GM18858 (cell line): ENCODE results near the gene CTU2.
A peak's percentile ranks its signal among the peaks of the same experiment; 100 is the strongest.

Source experiments
- ATAC-seq: cut with Tn5 transposase; IDR thresholded peaks from one replicate; pipeline ENCODE4 v1.9.1; 2021; ENCODE audit not compliant: unreplicated experiment

Gene CTU2

DNA sequence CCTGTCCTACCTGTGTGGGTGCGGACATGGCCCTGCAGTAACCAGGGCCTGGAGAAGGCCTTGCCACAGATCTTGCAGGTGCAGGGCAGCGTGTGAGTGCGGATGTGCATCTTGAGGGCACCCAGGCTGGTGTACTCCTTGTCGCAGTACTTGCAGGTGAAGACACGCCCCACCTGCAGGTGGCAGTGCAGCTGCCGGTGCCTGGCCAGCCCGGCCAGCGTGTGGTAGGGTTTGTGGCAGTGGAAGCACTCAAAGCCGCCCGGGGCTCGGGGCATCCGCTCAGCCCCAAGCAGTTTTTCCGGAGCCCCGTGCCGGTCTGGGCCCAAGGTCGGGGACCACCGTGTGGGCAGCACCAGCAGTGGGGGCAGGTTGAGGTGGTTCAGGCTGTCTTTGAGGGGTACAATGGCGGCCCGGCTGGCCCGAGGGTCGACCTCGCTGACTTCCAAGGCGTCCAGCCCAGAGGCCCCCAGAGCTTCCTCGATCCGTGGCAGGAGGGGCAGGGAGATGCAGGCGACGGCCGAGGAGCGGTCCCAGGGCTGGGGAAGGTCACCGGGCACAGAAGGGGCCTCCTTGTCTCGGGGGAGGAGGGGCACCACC is 25.1 kb upstream of the CTU2 start:
- ATAC-seq, result no peak

DNA sequence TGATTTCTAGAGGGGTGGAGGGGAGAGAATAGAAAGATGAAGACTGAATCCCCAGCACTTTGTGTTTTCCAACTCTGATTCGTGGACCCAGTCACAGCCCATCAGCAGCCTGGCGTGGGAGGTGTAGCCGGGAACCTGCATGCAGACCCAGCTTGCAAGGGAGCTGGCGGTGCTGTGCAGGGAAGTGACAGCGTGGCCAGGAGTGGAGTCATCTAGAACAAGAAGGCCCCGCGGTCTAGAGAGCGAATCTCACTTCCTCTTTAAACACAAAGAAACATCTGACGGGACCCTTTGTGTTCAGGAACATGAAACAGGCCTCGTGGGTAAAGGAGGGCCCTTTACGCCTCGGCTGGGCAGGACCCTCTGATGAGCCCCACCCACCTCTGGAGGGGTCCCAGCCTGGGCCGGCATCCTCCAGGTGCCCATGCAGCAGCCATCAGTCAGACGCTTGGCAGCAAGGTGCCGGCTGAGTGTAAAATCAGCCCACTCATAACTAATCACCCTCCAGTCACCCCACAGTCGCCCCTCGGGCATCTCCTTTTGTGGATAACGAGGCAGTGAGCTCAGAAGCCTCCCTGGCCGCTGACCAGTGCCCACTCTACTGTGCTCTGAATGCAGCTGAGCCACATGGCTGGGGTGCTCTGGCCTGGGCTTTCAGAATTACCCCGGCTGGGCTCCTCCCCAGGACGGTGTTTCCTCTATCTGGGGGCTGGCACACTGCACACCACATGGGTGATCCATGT is 24.4 kb upstream of the CTU2 start:
- peak; percentile 66 for ATAC-seq

DNA sequence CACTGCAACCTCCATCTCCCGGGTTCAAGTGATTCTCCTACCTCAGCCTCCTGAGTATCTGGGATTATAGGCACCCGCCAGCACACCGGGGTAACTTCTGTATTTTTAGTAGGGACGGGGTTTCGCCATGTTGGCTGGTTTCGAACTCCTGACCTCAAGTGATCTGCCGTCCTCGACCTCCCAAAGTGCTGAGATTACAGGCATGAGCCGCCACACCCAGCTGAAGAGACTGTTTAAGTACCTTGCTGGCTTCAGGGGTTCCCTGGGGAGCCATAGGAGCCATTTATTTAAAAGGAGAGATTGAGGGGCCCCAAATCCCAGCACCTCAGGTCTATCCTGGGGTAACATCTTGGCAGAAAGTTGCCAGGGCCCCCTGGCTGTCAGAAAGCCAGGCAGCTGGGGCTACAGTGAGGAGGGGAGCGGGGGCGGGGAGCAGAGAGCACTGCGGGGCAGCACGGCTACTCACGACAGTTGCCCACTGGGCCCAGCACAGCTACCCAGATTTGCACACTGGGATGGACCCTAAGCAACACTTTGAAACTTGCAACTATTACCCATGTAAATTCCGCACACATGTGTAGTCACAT is 21.6 kb upstream of the CTU2 start:
- no peak for ATAC-seq

DNA sequence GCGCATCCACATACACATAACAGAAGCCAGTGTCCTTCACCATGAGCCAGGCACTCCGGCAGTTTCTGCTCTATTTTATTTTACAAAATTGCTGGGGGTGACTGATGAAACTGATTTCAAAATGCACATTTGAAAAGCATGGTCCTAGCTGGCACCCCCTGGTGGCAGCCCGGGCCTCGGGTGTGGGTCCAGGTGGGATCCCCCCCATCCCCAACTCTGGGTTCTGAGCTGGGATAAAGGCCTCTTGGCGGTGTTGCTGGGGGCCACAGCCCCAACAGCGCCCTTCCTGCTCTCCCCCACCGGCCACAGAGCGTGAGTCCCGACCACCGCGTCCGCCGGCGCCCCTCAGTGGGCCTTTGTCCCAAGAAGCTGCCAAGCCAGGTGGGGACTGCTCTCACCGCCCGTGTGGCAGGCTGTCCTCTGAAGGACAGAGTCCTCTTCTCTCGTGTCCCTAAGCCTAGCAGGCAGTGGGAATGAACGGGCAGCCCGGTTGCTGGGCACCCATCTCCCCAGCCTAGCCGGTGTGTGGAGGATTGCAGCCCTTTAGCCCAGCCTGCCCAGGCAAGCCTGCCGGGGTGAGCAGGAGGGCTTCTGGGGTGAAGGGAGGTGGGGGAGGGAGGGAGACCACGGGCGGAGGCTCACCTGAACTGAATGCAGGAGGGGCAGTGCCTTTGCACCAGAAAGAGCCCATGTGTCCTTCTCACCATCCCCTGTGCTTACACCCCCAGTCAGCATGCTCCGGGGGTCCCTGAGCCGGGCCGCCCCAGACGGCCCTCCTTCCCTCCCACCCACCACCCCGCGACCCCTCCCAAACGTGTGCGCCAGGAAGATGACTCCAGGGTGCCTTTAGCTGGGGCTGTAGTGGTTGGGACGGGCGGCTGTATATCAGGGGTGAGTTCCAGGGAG is 20.9 kb upstream of the CTU2 start:
- no peak for ATAC-seq

DNA sequence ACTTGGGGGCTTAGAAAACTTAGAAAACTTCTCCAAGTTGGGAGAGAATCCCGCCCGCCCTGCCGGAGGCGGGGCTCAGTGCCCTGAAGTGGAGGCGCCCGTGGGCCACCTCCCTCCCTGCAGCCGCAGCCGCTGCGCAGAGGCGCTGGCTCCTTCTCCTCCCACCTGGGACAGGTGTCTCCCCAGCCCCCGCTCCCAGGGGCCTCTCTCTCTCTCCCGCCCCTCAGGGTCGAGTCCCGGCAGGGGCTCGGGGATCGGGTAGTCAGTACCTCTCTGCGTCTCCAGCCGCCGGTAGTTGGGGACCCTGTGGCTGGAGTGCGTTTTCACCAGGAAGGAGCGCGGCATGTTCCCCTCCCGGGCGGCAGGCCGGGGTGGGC is 20.3 kb upstream of the CTU2 start:
- ATAC-seq, result peak; percentile 4

DNA sequence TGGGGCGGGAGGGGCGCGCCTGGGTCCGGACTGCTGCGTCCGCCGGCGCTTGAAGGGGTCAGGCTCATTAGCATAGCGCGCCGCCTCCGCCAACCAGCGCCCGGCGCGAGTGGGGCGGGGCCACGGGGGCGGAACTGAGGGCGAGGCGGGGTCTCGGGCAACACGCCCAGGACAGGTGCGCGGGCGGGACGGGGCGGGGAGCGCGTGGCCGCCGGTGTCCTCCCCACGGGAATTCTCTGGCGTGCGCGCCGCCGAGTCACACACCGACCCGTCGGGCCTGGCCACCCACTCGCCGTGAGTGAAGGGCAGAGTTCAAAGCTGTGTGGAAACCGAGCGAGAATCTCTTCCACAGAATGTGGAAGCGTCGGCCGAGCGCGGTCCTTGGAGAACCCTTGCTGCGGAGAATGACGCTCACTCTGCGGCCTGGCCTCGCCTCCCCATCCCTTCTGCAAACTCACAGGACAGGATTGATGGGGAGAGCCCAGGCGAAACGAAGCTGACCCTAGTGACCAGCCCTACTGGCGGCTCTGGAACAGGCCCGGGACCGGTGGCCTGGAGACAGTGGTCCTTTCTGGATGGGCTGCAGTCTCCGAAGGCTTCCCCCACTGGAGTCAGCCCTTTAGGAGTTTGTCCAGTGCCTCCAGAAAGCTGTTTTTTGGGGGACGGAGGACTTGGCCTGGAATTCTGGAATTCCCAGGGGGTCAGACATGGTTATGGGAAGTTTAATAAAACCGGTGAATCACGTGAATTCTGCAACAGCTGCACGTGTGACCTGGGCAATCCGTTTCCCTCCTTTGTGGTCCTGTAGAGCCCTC is 19.7 kb upstream of the CTU2 start, which contains the start of gene SNAI3:
TSS of gene SNAI3 (minus strand) at position 69 of the 815 bp plus-strand sequence. CDS start 101 bp downstream, outside the sequence.
- ATAC-seq, result peak; percentile 38

DNA sequence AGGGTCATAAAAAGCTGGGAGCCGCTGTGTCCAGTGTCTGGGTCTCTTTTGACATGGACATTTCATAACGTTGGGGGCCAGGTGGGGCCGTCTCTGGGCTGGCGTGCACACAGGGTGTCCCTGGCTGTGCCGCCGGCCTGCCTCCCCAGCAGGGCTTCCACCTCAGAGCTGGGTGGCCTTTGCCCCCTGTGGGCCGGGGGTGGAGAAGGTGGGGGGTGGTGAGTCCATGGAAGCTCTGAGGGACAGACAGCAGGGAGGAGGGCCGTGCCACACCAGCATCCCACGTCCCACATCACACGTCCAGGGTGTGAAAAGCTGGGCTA is 19.1 kb upstream of the CTU2 start:
- ATAC-seq, result no peak

DNA sequence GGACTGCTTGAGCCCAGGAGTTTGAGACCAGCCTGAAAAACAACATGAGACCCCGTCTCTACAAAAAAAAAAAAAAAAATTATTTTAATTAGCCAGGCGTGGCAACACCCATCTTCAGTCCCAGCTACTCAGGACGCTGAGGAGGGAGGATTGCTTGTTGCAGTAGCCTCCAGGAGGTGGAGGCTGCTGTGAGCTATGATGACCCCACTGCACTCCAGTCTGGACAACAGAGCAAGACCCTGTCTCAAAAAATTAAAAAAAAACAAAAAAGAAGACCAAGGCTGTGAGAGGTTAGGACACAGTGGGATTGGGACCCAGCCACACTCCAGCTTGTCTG is 18.7 kb upstream of the CTU2 start:
- ATAC-seq, result no peak

DNA sequence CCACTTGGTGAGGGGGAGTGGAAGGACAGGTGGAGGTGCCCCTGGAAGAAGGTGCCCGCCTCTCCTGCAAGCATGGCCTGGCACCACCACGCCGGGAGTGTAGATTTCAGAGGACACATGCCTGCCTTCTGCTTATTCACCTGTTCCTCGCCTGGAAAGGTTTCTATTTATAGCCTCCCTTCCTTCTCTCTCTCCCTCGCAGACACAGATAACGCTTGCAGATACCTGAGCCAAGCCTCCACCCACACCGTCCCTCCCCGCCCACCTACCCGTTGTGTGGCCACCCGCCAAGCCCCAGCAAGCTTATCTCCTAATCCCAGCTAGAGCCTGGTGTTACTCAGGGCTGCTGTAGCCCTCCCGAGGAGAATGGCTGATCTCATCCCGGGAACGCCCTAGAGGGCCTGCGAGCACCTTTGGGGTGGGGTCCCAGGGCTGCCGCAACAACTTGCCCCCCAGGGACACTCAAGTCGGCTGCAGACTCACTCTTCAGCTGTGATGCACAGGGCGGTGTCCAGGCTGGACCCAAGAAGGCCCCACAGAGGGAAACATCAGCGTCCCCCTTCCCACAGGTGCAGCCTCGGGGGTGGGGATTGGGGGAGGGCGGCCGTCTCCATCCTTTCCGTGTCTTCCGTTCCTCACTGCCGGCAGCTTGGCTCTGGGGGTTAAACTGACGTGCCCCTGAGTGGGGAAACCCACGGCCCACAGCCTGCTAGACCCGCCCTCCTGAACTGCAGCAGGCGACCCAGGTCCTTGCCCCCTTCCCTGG is 18.1 kb upstream of the CTU2 start:
- ATAC-seq, result no peak

DNA sequence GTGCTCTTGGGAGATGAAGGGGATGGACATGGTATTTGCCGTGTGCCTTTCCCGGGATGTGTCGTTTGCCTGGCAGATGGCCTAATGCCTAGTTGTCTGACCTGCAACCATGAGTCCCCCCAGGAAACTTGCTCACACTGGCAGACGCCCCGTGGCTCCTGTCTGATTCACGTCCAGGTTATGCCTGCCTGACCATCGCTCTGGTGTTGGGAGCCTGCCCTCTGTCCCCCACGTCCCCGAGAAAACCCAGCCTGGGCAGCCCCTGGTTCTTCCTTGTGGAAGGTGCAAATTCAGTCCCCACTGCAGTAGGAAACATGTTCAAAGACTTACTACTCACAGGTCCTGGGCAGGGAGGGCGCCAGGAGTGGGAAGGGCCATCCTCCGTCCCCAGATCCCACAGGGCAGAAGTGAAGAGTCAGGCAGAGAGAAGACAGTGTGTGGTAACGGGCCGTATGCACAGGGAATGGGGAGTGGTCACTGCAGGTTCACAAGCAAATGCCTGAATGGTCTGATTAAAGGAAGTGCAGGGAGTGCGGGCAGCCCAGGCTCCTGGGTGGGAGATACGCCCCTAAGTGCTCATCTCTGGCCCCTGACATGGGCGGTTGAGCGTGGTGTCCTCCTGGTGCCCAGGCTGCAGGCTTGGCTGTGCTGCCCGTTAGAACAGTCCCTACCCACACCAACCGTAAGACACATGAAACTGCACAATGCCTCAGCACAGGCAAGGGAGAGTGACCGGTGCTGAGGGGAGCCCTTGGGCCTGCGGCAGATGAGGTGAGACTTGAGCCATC is 15.8 kb upstream of the CTU2 start:
- ATAC-seq, result no peak

DNA sequence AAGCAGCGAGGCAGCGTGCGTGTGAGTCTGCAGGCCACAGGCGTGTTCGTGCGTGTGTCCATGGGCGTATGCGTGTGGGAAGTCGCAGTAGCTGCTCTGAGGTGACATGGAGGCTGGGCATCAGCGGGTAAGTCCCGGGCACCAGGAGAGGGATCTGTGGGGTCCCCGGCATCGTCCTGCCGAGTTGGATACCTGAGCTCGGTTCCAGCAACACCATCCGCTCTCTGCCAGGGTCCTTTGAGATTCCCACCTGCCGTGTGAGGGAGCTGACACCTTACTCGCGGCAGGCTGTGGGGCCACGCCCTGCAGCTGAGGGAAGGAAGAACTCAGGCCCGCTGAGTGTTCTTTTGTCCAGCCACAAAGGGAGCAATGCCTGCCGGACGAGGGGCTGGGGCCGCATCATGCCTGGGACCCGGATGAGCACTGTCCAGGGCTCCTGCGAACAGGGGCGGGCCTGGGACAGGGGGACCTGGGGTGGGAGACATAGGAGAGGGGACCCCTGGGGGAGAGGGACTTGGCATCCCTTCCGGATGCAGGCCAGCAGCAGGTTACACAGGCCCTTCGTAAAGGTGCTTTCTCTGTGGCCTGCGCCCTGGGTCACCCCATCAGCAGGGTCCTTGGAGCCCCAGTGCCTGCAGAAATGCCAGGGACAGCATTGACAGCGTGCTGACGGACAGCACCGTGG is 15.0 kb upstream of the CTU2 start:
- no peak for ATAC-seq

DNA sequence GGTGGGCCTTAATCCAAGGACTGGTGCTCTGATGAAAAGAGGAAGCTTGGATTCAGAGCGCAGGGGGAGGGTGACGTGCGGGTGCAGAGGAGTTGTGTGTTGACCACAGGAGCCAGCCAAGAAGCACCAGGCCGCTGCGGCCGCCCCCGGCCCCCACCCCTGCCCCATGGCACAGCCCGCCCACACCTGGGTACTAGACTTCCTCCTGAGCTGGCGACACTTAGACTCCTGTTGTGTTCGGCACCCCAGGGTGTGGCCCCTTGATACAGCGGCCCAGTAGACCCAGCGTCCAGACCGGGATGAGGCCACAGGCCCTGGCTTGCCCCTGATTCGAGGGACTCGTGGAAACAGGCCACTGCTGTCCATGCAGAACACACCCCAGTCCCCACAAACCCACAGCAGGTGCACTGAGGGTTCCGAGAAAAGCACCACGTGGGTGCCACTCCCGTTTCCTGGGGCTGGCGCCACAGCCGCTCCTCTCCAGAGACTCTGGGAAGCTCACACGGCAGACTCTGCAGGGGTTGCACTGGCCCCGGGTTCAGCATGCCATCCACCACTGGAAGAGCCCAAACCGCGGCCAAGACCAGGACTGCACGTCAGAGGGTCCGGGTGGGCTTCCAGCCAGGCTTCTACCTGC is 14.3 kb upstream of the CTU2 start:
- no peak for ATAC-seq

DNA sequence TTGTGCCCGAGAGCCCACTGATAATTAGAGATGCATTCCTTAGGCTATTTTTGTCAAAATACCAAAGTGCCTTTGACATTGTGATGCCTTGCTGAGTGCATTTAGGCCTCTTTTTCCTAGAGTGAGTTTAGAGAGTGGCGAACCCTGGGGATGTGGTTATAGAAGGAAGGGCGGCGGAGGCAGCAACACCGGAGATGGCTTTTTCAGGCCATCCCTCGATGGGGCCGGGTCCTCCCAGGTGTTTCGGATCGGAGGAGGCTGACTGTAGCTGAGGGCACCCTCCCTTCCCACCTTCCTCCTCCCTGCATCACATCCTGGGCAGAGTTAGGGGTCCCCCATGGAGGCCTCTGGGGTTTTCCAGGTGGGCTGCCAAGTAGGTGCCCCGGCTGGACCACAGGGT is 13.4 kb upstream of the CTU2 start:
- ATAC-seq, result no peak

DNA sequence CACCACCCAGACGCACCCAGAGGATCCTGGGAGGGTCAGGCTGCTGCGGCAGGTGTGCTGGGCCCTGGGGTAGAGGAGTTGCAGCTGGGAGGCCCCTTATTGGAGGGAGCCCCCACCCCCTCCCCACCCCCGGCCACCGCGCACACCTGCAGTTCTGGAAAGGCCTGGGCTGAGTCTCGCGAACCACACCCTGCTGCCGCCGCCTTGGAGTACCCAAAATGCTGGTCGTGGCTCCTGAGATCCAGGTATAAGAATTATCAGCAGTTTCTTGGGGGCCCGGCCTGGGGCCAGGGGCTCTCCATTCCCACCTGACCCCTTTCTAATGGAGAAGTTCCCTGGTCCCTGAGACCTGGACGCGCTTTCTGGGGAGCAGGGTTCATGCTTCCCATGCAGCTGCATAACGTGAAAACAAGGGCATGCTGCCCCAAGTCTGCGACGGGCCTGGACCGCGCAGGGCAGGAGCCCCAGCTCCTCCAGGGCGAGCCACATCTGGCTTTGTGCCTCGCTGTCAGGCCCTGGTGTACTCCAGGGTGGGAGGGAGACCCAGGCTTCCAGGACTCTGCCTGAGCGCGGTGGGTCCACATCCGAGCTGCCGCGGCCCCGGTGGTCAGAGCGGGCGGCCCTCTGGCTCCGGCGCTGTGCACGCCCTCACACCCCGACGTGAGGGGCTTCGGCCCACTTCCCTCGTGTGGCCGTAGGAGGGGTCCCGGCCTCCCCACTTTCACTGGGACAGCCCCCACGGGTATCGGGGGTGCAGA is 12.7 kb upstream of the CTU2 start:
- ATAC-seq, result no peak

DNA sequence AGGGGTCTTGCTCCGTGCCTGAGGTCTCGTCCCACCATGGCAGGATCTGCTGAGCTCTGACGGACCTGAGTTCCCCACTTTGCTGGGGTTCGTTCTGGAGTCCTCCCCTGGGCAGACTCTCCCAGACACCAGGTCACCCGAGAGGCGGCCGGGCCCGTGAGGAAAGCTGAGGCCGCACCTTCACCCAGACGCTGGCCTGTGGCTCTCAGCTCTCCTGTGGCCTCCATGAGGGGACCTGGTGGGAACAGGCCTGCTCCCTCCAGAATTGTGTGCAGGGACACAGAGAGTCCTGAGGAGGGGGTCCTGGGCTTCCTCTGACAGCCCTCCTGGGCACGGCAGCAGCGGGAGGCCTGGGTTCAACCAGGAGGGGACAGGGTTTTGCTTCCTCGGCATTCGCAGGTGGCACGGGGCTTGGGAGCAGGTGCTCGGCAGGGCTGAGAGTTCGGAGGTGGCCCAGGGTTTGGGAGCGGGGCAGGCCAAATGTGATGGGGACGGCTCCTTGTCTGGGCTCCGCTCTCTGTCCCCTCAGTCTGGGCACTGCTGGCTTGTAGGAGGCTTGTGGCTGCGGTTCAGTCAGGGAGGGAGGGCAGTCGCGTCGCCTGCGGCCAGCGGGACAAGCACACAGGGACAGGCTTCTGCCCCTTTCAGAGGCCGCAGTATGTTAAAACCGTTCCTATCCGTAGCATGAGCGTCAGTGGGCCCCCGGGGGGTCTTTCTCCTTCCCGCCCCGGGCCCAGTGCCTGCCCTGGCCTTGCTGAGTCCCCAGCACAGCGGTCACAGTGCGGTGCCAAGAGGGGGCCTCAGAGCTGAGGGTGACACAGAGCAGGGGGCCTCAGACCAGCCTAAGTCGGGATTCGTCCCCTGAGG is 11.8 kb upstream of the CTU2 start:
- ATAC-seq, result no peak

DNA sequence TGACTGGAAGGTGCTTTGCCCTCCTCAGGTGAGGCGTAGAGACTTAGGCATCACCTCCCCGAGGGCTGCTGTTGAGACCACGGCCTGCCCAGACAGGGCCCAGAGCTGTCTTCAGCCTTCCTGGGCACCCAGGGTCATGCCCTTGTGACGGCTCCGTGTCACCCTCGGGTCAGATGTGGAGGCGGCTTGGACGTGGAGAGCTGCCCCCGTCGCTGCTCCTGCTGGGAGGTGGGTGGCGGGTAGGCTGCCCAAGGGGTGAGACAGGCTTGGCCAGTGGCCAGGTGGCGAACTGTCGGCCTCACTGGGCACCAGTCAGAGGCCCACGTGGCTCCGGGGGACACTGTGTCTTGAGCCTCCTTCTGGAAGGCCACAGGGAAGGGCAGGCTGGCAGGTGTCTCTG is 11.1 kb upstream of the CTU2 start:
- ATAC-seq, result no peak

DNA sequence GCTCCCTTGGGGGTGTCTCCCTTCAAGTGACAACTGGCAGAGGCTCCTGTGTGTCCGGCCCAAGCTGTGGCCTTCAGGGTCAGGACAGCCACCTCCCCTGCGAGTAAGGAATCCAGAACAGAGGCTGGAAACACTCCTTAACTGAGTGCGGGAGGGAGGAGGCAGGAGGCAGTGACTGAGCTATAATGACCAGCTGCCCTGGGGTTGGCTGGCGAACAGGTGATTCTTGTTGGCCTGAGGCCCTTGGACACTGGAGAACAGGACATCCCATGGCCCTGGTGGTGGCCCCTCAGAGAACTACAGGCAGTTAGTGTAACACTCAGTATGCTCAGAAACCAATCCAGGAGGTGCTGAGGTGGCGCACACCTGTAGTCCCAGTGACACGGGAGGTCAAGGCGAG is 10.6 kb upstream of the CTU2 start:
- ATAC-seq, result no peak
